ENCODE data around the gene CLDN24.

CLDN24 gene

GRCh38 chr4:183321079-183321478 is 1.1 kb downstream of the CLDN24 start:
- DNase-seq (ENCODE audit: low spot score): no peak

- DNase-seq (ENCODE audit: low spot score): no peak
Measured at GRCh38 chr4:183320211-183321059, 1.8 kb downstream of the CLDN24 start, which contains the start of gene CLDN22. Gene CLDN22, minus strand, starts transcription at chr4:183320276. Its CDS starts 58 bp downstream, at chr4:183320218.

GRCh38 chr4:183318656-183319055 is 3.6 kb downstream of the CLDN24 start:
- DNase-seq (ENCODE audit: low spot score): no peak

- no peak for DNase-seq (ENCODE audit: low spot score)
Measured at GRCh38 chr4:183314806-183315205, 7.4 kb downstream of the CLDN24 start.

- no peak for DNase-seq (ENCODE audit: low spot score)
Measured at GRCh38 chr4:183314336-183314735, 7.9 kb downstream of the CLDN24 start.

- DNase-seq (ENCODE audit: low spot score): no peak
Measured at GRCh38 chr4:183312841-183313240, 9.4 kb downstream of the CLDN24 start.

- DNase-seq (ENCODE audit: low spot score): no peak
Measured at GRCh38 chr4:183306811-183307210, 15.4 kb downstream of the CLDN24 start.

- DNase-seq (ENCODE audit: low spot score): no peak
Measured at GRCh38 chr4:183304538-183304937, 17.7 kb downstream of the CLDN24 start.

GRCh38 chr4:183304067-183304466 is 18.2 kb downstream of the CLDN24 start:
- no peak for DNase-seq (ENCODE audit: low spot score)

- DNase-seq (ENCODE audit: low spot score): no peak
Measured at GRCh38 chr4:183303301-183303700, 18.9 kb downstream of the CLDN24 start.

GRCh38 chr4:183300655-183301054 is 21.6 kb downstream of the CLDN24 start:
- DNase-seq (ENCODE audit: low spot score): no peak

GRCh38 chr4:183300070-183300469 is 22.2 kb downstream of the CLDN24 start:
- DNase-seq (ENCODE audit: low spot score): no peak

GRCh38 chr4:183299464-183299863 is 22.8 kb downstream of the CLDN24 start:
- DNase-seq (ENCODE audit: low spot score): no peak

GRCh38 chr4:183297675-183298074 is 24.6 kb downstream of the CLDN24 start:
- no peak for DNase-seq (ENCODE audit: low spot score)

- no peak for DNase-seq (ENCODE audit: low spot score)
Measured at GRCh38 chr4:183295711-183296110, 26.5 kb downstream of the CLDN24 start.

GRCh38 chr4:183291070-183291469 is 31.2 kb downstream of the CLDN24 start:
- DNase-seq (ENCODE audit: low spot score): no peak

GRCh38 chr4:183289688-183290087 is 32.5 kb downstream of the CLDN24 start:
- no peak for DNase-seq (ENCODE audit: low spot score)

- DNase-seq (ENCODE audit: low spot score): no peak
Measured at GRCh38 chr4:183288955-183289354, 33.3 kb downstream of the CLDN24 start.

- no peak for DNase-seq (ENCODE audit: low spot score)
Measured at GRCh38 chr4:183287677-183288076, 34.5 kb downstream of the CLDN24 start.

GRCh38 chr4:183287309-183287659 is 34.9 kb downstream of the CLDN24 start:
- no peak for DNase-seq (ENCODE audit: low spot score)

- no peak for DNase-seq (ENCODE audit: low spot score)
Measured at GRCh38 chr4:183286590-183287308, 35.5 kb downstream of the CLDN24 start.

- DNase-seq (ENCODE audit: low spot score): no peak
Measured at GRCh38 chr4:183285886-183286285, 36.3 kb downstream of the CLDN24 start.

- no peak for DNase-seq (ENCODE audit: low spot score)
Measured at GRCh38 chr4:183284965-183285364, 37.3 kb downstream of the CLDN24 start.

Measured in activated CD4-positive, alpha-beta T cell treated with anti-CD3 and anti-CD28 coated beads, Interleukin-2, Interleukin-4, amounts not matched to agents 100 ng/mL and 50 ng/mL, durations not matched to agents 16 hours and 8 hours (primary cell).